Neuronal stem cell (in vitro differentiated cells): ENCODE measurements around the gene MN1.

Experiments used
- DNase-seq: peaks from one replicate; pipeline ENCODE4 v3.0.0-alpha.2; 2013; ENCODE audit warnings: low spot score
- H2AFZ ChIP-seq: one replicate; pipeline ENCODE4 v1.6.1; 2013; ENCODE audit warnings: mild to moderate bottlenecking, low read length, inconsistent platforms
- H2AK5ac ChIP-seq: 2 replicates; pipeline ENCODE4 v1.6.1; 2013; ENCODE audit warnings: low read depth, mild to moderate bottlenecking, inconsistent platforms, low read length, moderate library complexity, mixed read lengths
- H2BK120ac ChIP-seq: 2 replicates; pipeline ENCODE4 v1.6.1; 2013; ENCODE audit warnings: low read depth, mild to moderate bottlenecking, inconsistent platforms, low read length, moderate library complexity, mixed read lengths
- H2BK12ac ChIP-seq: one replicate; pipeline ENCODE4 v1.6.1; 2013; ENCODE audit warnings: low read length, inconsistent platforms
- H2BK15ac ChIP-seq: 2 replicates; pipeline ENCODE4 v1.6.1; 2013; ENCODE audit warnings: mild to moderate bottlenecking, low read length, inconsistent platforms, mixed read lengths
- H2BK5ac ChIP-seq: one replicate; pipeline ENCODE4 v1.6.1; 2013; ENCODE audit warnings: inconsistent platforms, mild to moderate bottlenecking, low read length, moderate library complexity
- H3K14ac ChIP-seq: one replicate; pipeline ENCODE4 v1.6.1; 2013; ENCODE audit warnings: low read length, inconsistent platforms
- H3K18ac ChIP-seq: 2 replicates; pipeline ENCODE4 v1.6.1; 2013; ENCODE audit warnings: low read length, inconsistent platforms
- H3K23ac ChIP-seq: 2 replicates; pipeline ENCODE4 v1.6.1; 2013; ENCODE audit warnings: low read depth, mild to moderate bottlenecking, mixed read lengths, low read length, inconsistent platforms; ENCODE audit not compliant: poor library complexity
- H3K27ac ChIP-seq: replicated peaks from 3 replicates; pipeline ENCODE4 v1.5.1; 2013; ENCODE audit warnings: low read length, inconsistent platforms
- H3K27me3 ChIP-seq, 3 experiments: 2 replicates each; pipeline ENCODE4 v1.6.1; 2013; ENCODE audit warnings: low read length in 3 of 3, mild to moderate bottlenecking in 2 of 3, inconsistent platforms in 1 of 3, low read depth in 1 of 3, mixed read lengths in 1 of 3, moderate library complexity in 1 of 3; ENCODE audit not compliant: control insufficient read depth in 3 of 3, insufficient read depth in 3 of 3
- H3K36me3 ChIP-seq, 2 donors: replicated peaks in 1 of 2; 2 replicates each; pipeline ENCODE4 v1.6.1; 2013; ENCODE audit warnings: low read length in 2 of 2; ENCODE audit not compliant: control insufficient read depth in 2 of 2, insufficient read depth in 2 of 2
- H3K4ac ChIP-seq: 2 replicates; pipeline ENCODE4 v1.6.1; 2013; ENCODE audit warnings: inconsistent platforms, mild to moderate bottlenecking, low read length, moderate library complexity
- H3K4me1 ChIP-seq, 2 donors: 1 replicate in 1 of 2; 2 replicates in 1 of 2; pipeline ENCODE4 v1.6.1; 2013; ENCODE audit warnings: low read length in 2 of 2, low read depth in 1 of 2; ENCODE audit not compliant: control insufficient read depth in 2 of 2, insufficient read depth in 1 of 2
- H3K4me2 ChIP-seq: one replicate; pipeline ENCODE4 v1.6.1; 2013; ENCODE audit warnings: mild to moderate bottlenecking, low read length, inconsistent platforms; ENCODE audit not compliant: insufficient read depth, poor library complexity, severe bottlenecking
- H3K4me3 ChIP-seq, 2 donors: 2 replicates each; pipeline ENCODE4 v1.5.1; 2013; ENCODE audit warnings: low read length in 2 of 2, mild to moderate bottlenecking in 2 of 2, inconsistent platforms in 1 of 2, moderate library complexity in 1 of 2
- H3K79me1 ChIP-seq: one replicate; pipeline ENCODE4 v1.6.1; 2013; ENCODE audit warnings: low read depth, mild to moderate bottlenecking, inconsistent platforms, low read length, moderate library complexity
- H3K9ac ChIP-seq: one replicate; pipeline ENCODE4 v1.6.1; 2013; ENCODE audit warnings: mild to moderate bottlenecking, low read depth, low read length, inconsistent platforms; ENCODE audit not compliant: poor library complexity
- H3K9me3 ChIP-seq, 2 donors: replicated peaks in 1 of 2; 2 replicates each; pipeline versions ENCODE3 to v1.6.1; 2013; ENCODE audit warnings: low read length in 2 of 2, mild to moderate bottlenecking in 2 of 2, inconsistent platforms in 1 of 2, low read depth in 1 of 2, mixed read lengths in 1 of 2, moderate library complexity in 1 of 2; ENCODE audit not compliant: control insufficient read depth in 2 of 2, insufficient read depth in 1 of 2
- H4K8ac ChIP-seq: one replicate; pipeline ENCODE4 v1.6.1; 2013; ENCODE audit warnings: low read depth, mild to moderate bottlenecking, inconsistent platforms, low read length, moderate library complexity
- H4K91ac ChIP-seq: one replicate; pipeline ENCODE4 v1.6.1; 2013; ENCODE audit warnings: low read length, low read depth, mild to moderate bottlenecking, inconsistent platforms; ENCODE audit not compliant: poor library complexity
- WGBS, 2 donors: extraction: QIAGEN DNeasy Blood & Tissue Kit; methylation state at CpG; one replicate each; pipeline ENCODE4 v1.1.7; 2013; ENCODE audit warnings: missing lambda C conversion rate in 2 of 2, mixed read lengths in 1 of 2; ENCODE audit not compliant: insufficient read length in 2 of 2, insufficient replicate concordance in 1 of 2; ENCODE audit errors: extremely low coverage in 2 of 2; 5-methylcytosine and 5-hydroxymethylcytosine counted together

The MN1 gene

GRCh38 chr22:27713461-27713860, 88.1 kb downstream of the MN1 start:
- no peak for DNase-seq
- Histone ChIP-seq H4K91ac (no peak overlapping the region), H2BK5ac (no peak overlapping the region), H3K4ac (no peak overlapping the region), H2AFZ (no peak overlapping the region), H3K18ac (no peak overlapping the region), H2BK15ac (no peak overlapping the region), H3K14ac (no peak overlapping the region), H2BK120ac (no peak overlapping the region), H2AK5ac (no peak overlapping the region), H3K23ac (no peak overlapping the region), H3K27ac (no peak overlapping the region), H3K36me3 (no peaks in the 10 kb centered on the region), H3K4me3 (no peak overlapping the region), H3K9ac (no peak overlapping the region), H3K4me1 (peaks cover 26 to 28% of the 10 kb centered on the region in 2 donors), H3K4me2 (no peak overlapping the region), H3K79me1 (no peaks in the 10 kb centered on the region), H4K8ac (no peak overlapping the region), H3K27me3 (no peaks in the 10 kb centered on the region), H3K9me3 (peaks cover 3 to 6% of the 10 kb centered on the region in 2 donors), H2BK12ac (no peak overlapping the region)
- WGBS, 2 donors, result no CpG with 5 or more reads among the region's 4 CpGs

- H3K4ac ChIP-seq, result no peak overlapping the region
- H3K27me3 ChIP-seq, result no peaks in the 10 kb centered on the region
- H3K4me3 ChIP-seq, result no peak overlapping the region
- H3K9ac ChIP-seq, result no peak overlapping the region
- H3K27ac ChIP-seq, result no peak overlapping the region
- no peak overlapping the region for H2AK5ac ChIP-seq
- H2BK120ac ChIP-seq, result no peak overlapping the region
- peaks cover 3 to 6% of the 10 kb centered on the region in 2 donors for H3K9me3 ChIP-seq
- no peak overlapping the region for H3K14ac ChIP-seq
- no peak overlapping the region for H2BK5ac ChIP-seq
- H2BK12ac ChIP-seq, result no peak overlapping the region
- no peak overlapping the region for H2BK15ac ChIP-seq
- WGBS, 2 donors, result no CpG with 5 or more reads among the region's 3 CpGs
- H3K36me3 ChIP-seq, result no peaks in the 10 kb centered on the region
- no peak overlapping the region for H4K91ac ChIP-seq
- H4K8ac ChIP-seq, result no peak overlapping the region
- H3K4me1 ChIP-seq, result peaks cover 22 to 24% of the 10 kb centered on the region in 2 donors
- no peak for DNase-seq
- no peak overlapping the region for H3K23ac ChIP-seq
- H3K4me2 ChIP-seq, result no peak overlapping the region
- no peak overlapping the region for H2AFZ ChIP-seq
- no peaks in the 10 kb centered on the region for H3K79me1 ChIP-seq
- H3K18ac ChIP-seq, result no peak overlapping the region
These were observed 89.8 kb downstream of the MN1 start for GRCh38 chr22:27711756-27712155.

GRCh38 chr22:27711012-27711411, 90.5 kb downstream of the MN1 start:
- Histone ChIP-seq H3K4ac (peak overlapping the region; percentile 7), H2BK5ac (no peak overlapping the region), H2AFZ (no peak overlapping the region), H2BK12ac (peak overlapping the region; percentile 59), H2AK5ac (peak overlapping the region; percentile 53), H3K9me3 (peaks cover 3 to 6% of the 10 kb centered on the region in 2 donors), H3K23ac (no peak overlapping the region), H3K4me3 (no peak overlapping the region), H3K4me2 (no peak overlapping the region), H3K18ac (peak overlapping the region; percentile 11), H4K8ac (no peak overlapping the region), H4K91ac (no peak overlapping the region), H3K14ac (no peak overlapping the region), H2BK120ac (peak overlapping the region; percentile 6), H3K27ac (no peak overlapping the region), H2BK15ac (peak overlapping the region; percentile 22), H3K79me1 (no peaks in the 10 kb centered on the region), H3K4me1 (peaks cover 22 to 26% of the 10 kb centered on the region in 2 donors), H3K27me3 (no peaks in the 10 kb centered on the region), H3K9ac (no peak overlapping the region), H3K36me3 (no peaks in the 10 kb centered on the region)
- WGBS, 2 donors, result no CpG with 5 or more reads among the region's 3 CpGs
- no peak for DNase-seq

GRCh38 chr22:27709919-27710675, 91.5 kb downstream of the MN1 start:
- H3K9ac ChIP-seq, result no peak overlapping the region
- H2AFZ ChIP-seq, result no peak overlapping the region
- H3K9me3 ChIP-seq, result peaks cover 3 to 6% of the 10 kb centered on the region in 2 donors
- H2BK5ac ChIP-seq, result no peak overlapping the region
- H3K36me3 ChIP-seq, result no peaks in the 10 kb centered on the region
- H3K27me3 ChIP-seq, result no peaks in the 10 kb centered on the region
- no peak overlapping the region for H3K23ac ChIP-seq
- peaks cover 16 to 19% of the 10 kb centered on the region in 2 donors for H3K4me1 ChIP-seq
- H3K4ac ChIP-seq, result no peak overlapping the region
- no peaks in the 10 kb centered on the region for H3K79me1 ChIP-seq
- peak overlapping the region; percentile 17 for H3K18ac ChIP-seq
- H4K8ac ChIP-seq, result no peak overlapping the region
- peak overlapping the region; percentile 42 for H2AK5ac ChIP-seq
- H3K4me3 ChIP-seq, result no peak overlapping the region
- H2BK15ac ChIP-seq, result peak overlapping the region; percentile 21
- peak overlapping the region; percentile 73 for H4K91ac ChIP-seq
- no peak overlapping the region for H3K4me2 ChIP-seq
- H2BK120ac ChIP-seq, result no peak overlapping the region
- DNase-seq, result no peak
- no peak overlapping the region for H3K27ac ChIP-seq
- no peak overlapping the region for H3K14ac ChIP-seq
- H2BK12ac ChIP-seq, result no peak overlapping the region
- WGBS, 2 donors, result no CpG with 5 or more reads among the region's 8 CpGs
